ENCODE results near the gene IL17RA. TPM values are rescaled to one million over a fixed set of nuclear protein-coding genes. Genes with fewer than 3 reads are reported as not detected.

IL17RA gene
- polyA plus RNA-seq, 1 donor (not counting 4 experiments of a cell fraction or from before 2014, with no cell fraction given): 6.0 TPM

- H3K9ac ChIP-seq (ENCODE audit: control insufficient read depth, extremely low read depth, insufficient read depth, low read length): no peak overlapping the region
- H3K9me3 ChIP-seq (ENCODE audit: control insufficient read depth, low read depth, low read length): no peaks in the 10 kb centered on the region
- H3K79me2 ChIP-seq (ENCODE audit: control insufficient read depth, insufficient read depth, low read length): no peaks in the 10 kb centered on the region
- H3K36me3 ChIP-seq (ENCODE audit: control insufficient read depth in 2 of 2, extremely low read depth in 1 of 2, insufficient read depth in 2 of 2, low read length in 2 of 2): no peaks in the 10 kb centered on the region
- DNase-seq (ENCODE audit: low read depth, low spot score) (no peak), FAIRE-seq (no peak)
- H3K27ac ChIP-seq (ENCODE audit: control insufficient read depth, insufficient read depth, low read length): no peak overlapping the region
- TF ChIP-seq CTCF (optimal IDR thresholded peaks at IDR 0.05 in 1 of 3, IDR thresholded peaks at IDR 0.05 in 1 of 3, conservative IDR thresholded peaks at IDR 0.05 in 1 of 3; ENCODE audit: extremely low read depth in 1 of 3, insufficient read depth in 2 of 3, low read length in 3 of 3): no peak
- TF ChIP-seq EZH2 (IDR thresholded peaks at IDR 0.05; ENCODE audit: low read length): no peak
- H4K20me1 ChIP-seq (ENCODE audit: control insufficient read depth, extremely low read depth, insufficient read depth, low read length): no peaks in the 10 kb centered on the region
- no peak overlapping the region for H3K4me3 ChIP-seq (ENCODE audit: control insufficient read depth in 2 of 3, extremely low read depth in 1 of 3, insufficient read depth in 2 of 3, low read depth in 1 of 3, low read length in 3 of 3)
- H2AFZ ChIP-seq (ENCODE audit: control insufficient read depth, low read length): no peak overlapping the region
- dilution Hi-C loops (cut with MboI; ENCODE audit: extremely low pct_ligation_motif_present, low sequenced_read_pairs): no loop called here
- no peaks in the 10 kb centered on the region for H3K9me1 ChIP-seq (ENCODE audit: control insufficient read depth, extremely low read depth, insufficient read depth, low read length)
- peaks cover 14% of the 10 kb centered on the region for H3K4me1 ChIP-seq (ENCODE audit: control insufficient read depth, extremely low read depth, insufficient read depth, low read length)
- H3K4me2 ChIP-seq (ENCODE audit: control insufficient read depth, extremely low read depth, insufficient read depth, low read depth, low read length): no peak overlapping the region
- H3K27me3 ChIP-seq (ENCODE audit: control insufficient read depth, extremely low read depth, insufficient read depth, low read length): no peaks in the 10 kb centered on the region
These were observed 5.2 kb upstream of the IL17RA start for GRCh38 chr22:17079572-17079971.

- H3K4me1 ChIP-seq (ENCODE audit: control insufficient read depth, extremely low read depth, insufficient read depth, low read length): no peaks in the 10 kb centered on the region
- H3K27me3 ChIP-seq (ENCODE audit: control insufficient read depth, extremely low read depth, insufficient read depth, low read length): no peaks in the 10 kb centered on the region
- H3K4me2 ChIP-seq (ENCODE audit: control insufficient read depth, extremely low read depth, insufficient read depth, low read depth, low read length): no peak overlapping the region
- FAIRE-seq (no peak), DNase-seq (ENCODE audit: low read depth, low spot score) (no peak)
- no peaks in the 10 kb centered on the region for H3K36me3 ChIP-seq (ENCODE audit: control insufficient read depth in 2 of 2, extremely low read depth in 1 of 2, insufficient read depth in 2 of 2, low read length in 2 of 2)
- no peaks in the 10 kb centered on the region for H3K9me3 ChIP-seq (ENCODE audit: control insufficient read depth, low read depth, low read length)
- no peaks in the 10 kb centered on the region for H3K9me1 ChIP-seq (ENCODE audit: control insufficient read depth, extremely low read depth, insufficient read depth, low read length)
- H2AFZ ChIP-seq (ENCODE audit: control insufficient read depth, low read length): no peak overlapping the region
- no peak overlapping the region for H3K4me3 ChIP-seq (ENCODE audit: control insufficient read depth in 2 of 3, extremely low read depth in 1 of 3, insufficient read depth in 2 of 3, low read depth in 1 of 3, low read length in 3 of 3)
- no peak overlapping the region for H3K9ac ChIP-seq (ENCODE audit: control insufficient read depth, extremely low read depth, insufficient read depth, low read length)
- H3K27ac ChIP-seq (ENCODE audit: control insufficient read depth, insufficient read depth, low read length): no peak overlapping the region
- peaks cover 31% of the 10 kb centered on the region for H3K79me2 ChIP-seq (ENCODE audit: control insufficient read depth, insufficient read depth, low read length)
- TF ChIP-seq EZH2 (IDR thresholded peaks at IDR 0.05; ENCODE audit: low read length) (no peak), CTCF (optimal IDR thresholded peaks at IDR 0.05 in 1 of 3, IDR thresholded peaks at IDR 0.05 in 1 of 3, conservative IDR thresholded peaks at IDR 0.05 in 1 of 3; ENCODE audit: extremely low read depth in 1 of 3, insufficient read depth in 2 of 3, low read length in 3 of 3) (no peak)
- dilution Hi-C loops (cut with MboI; ENCODE audit: extremely low pct_ligation_motif_present, low sequenced_read_pairs): no loop called here
- H4K20me1 ChIP-seq (ENCODE audit: control insufficient read depth, extremely low read depth, insufficient read depth, low read length): no peaks in the 10 kb centered on the region
These were observed 1.5 kb upstream of the IL17RA start for GRCh38 chr22:17083255-17083654.

Measured in keratinocyte (primary cell).